GM12891 (cell line): ENCODE data around the gene TAF4B.
"Not testable (repeated sequence)": the region's sequence is repeated elsewhere in the genome, so short reads cannot be mapped to it uniquely, and the experiment has no call there.

Source experiments
- DNase-seq: peaks from one replicate; pipeline ENCODE4 v3.0.0; 2011; ENCODE audit warnings: low spot score; ENCODE audit not compliant: insufficient read length
- FAIRE-seq: peaks from 2 replicates; lab custom pipeline; 2011; peaks lifted over from hg19 to GRCh38; lab: Jason Lieb, UNC
- PAX5 ChIP-seq: IDR thresholded peaks from 2 replicates; pipeline ENCODE4 v1.6.1; 2011; ENCODE audit warnings: low read length, moderate library complexity, mild to moderate bottlenecking; ENCODE audit not compliant: insufficient read depth, severe bottlenecking
- POLR2A ChIP-seq: IDR thresholded peaks from 2 replicates; pipeline ENCODE4 v1.6.1; 2011; ENCODE audit warnings: low read depth, low read length, control low read depth
- POLR2AphosphoS5 ChIP-seq: IDR thresholded peaks from 2 replicates; pipeline ENCODE4 v1.6.1; 2011; ENCODE audit warnings: low read depth, low read length, control low read depth
- POU2F2 ChIP-seq: IDR thresholded peaks from 2 replicates; pipeline ENCODE4 v1.6.1; 2011; ENCODE audit warnings: low read depth, mild to moderate bottlenecking, control low read depth, low read length, moderate library complexity
- SPI1 ChIP-seq: IDR thresholded peaks from 2 replicates; pipeline ENCODE4 v1.6.1; 2011; ENCODE audit warnings: low read depth, low read length, control low read depth
- TAF1 ChIP-seq: IDR thresholded peaks from 2 replicates; pipeline ENCODE4 v1.6.1; 2011; ENCODE audit warnings: low read depth, low read length, control low read depth

The TAF4B gene

GRCh38 chr18:26436176-26437051 is 210.2 kb downstream of the TAF4B start:
- DNase-seq = no peak
- TF ChIP-seq POU2F2 (no peak), POLR2A (no peak), TAF1 (no peak), PAX5 (no peak), SPI1 (no peak)
- no peak for FAIRE-seq

GRCh38 chr18:26437634-26438033 is 211.4 kb downstream of the TAF4B start:
- DNase-seq, FAIRE-seq: not testable (repeated sequence)

GRCh38 chr18:26438980-26439379 is 212.7 kb downstream of the TAF4B start:
- FAIRE-seq (peak; percentile 61), DNase-seq (peak; percentile 32)
- TF ChIP-seq SPI1 = 0 out of 2 replicates have a peak, but pooled peaks have one; percentile 16
- TF ChIP-seq POLR2AphosphoS5 = no peak
- TF ChIP-seq POLR2A = no peak
- peak; percentile 90 for TF ChIP-seq POU2F2
- TF ChIP-seq PAX5 = no peak
- TF ChIP-seq TAF1 = no peak

GRCh38 chr18:26439537-26439936 is 213.3 kb downstream of the TAF4B start:
- no peak for DNase-seq
- no peak for FAIRE-seq
- TF ChIP-seq POLR2A (no peak), POLR2AphosphoS5 (no peak), TAF1 (no peak), PAX5 (no peak), SPI1 (no peak), POU2F2 (no peak)

DNA sequence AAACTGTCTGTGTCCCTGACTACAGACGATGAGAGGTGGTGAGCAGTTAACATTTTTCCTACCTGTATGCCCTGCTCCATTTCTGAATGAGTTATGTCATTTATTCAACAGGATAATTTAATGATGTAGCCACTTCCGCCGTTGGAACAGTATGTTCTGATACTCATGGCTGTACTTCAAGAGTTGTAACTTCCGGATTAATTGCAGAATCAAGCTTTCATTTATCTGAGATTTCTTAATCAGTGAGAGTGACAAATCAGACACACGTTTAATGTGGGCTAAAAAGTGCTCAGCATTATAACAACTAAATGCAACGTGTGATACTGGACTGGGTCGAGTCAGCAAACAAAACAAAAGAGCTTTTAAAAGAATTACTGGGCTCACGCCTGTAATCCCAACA is 214.4 kb downstream of the TAF4B start:
- no peak for FAIRE-seq
- no peak for TF ChIP-seq PAX5
- TF ChIP-seq TAF1 = no peak
- TF ChIP-seq SPI1 = no peak
- TF ChIP-seq POLR2AphosphoS5 = no peak
- no peak for TF ChIP-seq POLR2A
- no peak for TF ChIP-seq POU2F2
- DNase-seq = no peak
